Measurements from ENCODE around the gene MIEF2. TPM values are rescaled to one million over a fixed set of nuclear protein-coding genes. Genes with fewer than 3 reads are reported as not detected.

The MIEF2 gene
- total RNA-seq, 1 donor from 2014 or later = 9.5 TPM

DNA sequence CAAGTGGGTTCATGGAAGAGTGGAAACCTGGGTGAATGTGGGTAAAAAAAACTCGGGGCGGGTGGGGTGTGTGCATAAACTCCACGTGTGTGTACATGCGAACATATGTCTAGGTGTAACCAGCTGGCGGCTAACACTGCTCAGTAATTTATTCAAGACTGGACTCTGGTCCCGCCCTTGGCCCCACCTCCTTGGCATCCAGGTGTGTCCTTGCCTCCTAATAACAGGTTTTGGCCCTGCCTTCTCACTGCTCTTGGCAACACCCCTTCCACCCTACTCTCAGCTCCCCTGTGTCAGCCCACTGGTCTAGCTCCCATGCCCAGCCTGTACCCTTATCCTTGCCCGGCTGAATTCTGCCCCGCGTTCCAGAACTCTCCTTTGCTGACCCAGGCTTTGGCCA, 10.2 kb upstream of the MIEF2 start:
- Histone ChIP-seq H3K36me3 (peaks cover 99% of the 10 kb centered on the region), H3K9me3 (no peaks in the 10 kb centered on the region), H3K4me1 (peaks cover 18% of the 10 kb centered on the region), H3K4me3 (no peak overlapping the region), H3K27me3 (ENCODE audit: low read depth) (no peaks in the 10 kb centered on the region), H3K27ac (no peak overlapping the region)
- ATAC-seq (no peak), DNase-seq (no peak)
- intact Hi-C loops (cut with DNase I) = no loop called here
- TF ChIP-seq, protein P1, sequence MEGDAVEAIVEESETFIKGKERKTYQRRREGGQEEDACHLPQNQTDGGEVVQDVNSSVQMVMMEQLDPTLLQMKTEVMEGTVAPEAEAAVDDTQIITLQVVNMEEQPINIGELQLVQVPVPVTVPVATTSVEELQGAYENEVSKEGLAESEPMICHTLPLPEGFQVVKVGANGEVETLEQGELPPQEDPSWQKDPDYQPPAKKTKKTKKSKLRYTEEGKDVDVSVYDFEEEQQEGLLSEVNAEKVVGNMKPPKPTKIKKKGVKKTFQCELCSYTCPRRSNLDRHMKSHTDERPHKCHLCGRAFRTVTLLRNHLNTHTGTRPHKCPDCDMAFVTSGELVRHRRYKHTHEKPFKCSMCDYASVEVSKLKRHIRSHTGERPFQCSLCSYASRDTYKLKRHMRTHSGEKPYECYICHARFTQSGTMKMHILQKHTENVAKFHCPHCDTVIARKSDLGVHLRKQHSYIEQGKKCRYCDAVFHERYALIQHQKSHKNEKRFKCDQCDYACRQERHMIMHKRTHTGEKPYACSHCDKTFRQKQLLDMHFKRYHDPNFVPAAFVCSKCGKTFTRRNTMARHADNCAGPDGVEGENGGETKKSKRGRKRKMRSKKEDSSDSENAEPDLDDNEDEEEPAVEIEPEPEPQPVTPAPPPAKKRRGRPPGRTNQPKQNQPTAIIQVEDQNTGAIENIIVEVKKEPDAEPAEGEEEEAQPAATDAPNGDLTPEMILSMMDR (IDR thresholded peaks at IDR 0.05) = no peak

- Histone ChIP-seq H3K9me3 (no peaks in the 10 kb centered on the region), H3K4me1 (peaks cover 18% of the 10 kb centered on the region), H3K36me3 (peaks cover 99% of the 10 kb centered on the region), H3K27ac (no peak overlapping the region), H3K27me3 (ENCODE audit: low read depth) (no peaks in the 10 kb centered on the region), H3K4me3 (no peak overlapping the region)
- TF ChIP-seq, protein P1 (IDR thresholded peaks at IDR 0.05) = no peak
- DNase-seq (no peak), ATAC-seq (no peak)
- intact Hi-C loops (cut with DNase I) = no loop called here
Observed at GRCh38 chr17:18250708-18251107, 9.8 kb upstream of the MIEF2 start.

GRCh38 chr17:18251204-18251603, 9.3 kb upstream of the MIEF2 start:
- intact Hi-C loops (cut with DNase I) = no loop called here
- Histone ChIP-seq H3K4me1 (peaks cover 21% of the 10 kb centered on the region), H3K27ac (no peak overlapping the region), H3K4me3 (no peak overlapping the region), H3K9me3 (no peaks in the 10 kb centered on the region), H3K27me3 (ENCODE audit: low read depth) (no peaks in the 10 kb centered on the region), H3K36me3 (peaks cover 99% of the 10 kb centered on the region)
- DNase-seq (no peak), ATAC-seq (no peak)
- TF ChIP-seq, protein P1 (IDR thresholded peaks at IDR 0.05) = no peak

GRCh38 chr17:18252160-18252559, 8.3 kb upstream of the MIEF2 start:
- intact Hi-C loops (cut with DNase I) = no loop called here
- H3K4me1 ChIP-seq = peaks cover 30% of the 10 kb centered on the region
- H3K9me3 ChIP-seq = no peaks in the 10 kb centered on the region
- DNase-seq = no peak
- no peak overlapping the region for H3K4me3 ChIP-seq
- H3K27me3 ChIP-seq (ENCODE audit: low read depth) = no peaks in the 10 kb centered on the region
- no peak overlapping the region for H3K27ac ChIP-seq
- TF ChIP-seq, protein P1 (IDR thresholded peaks at IDR 0.05) = no peak
- ATAC-seq = no peak
- peaks cover 94% of the 10 kb centered on the region for H3K36me3 ChIP-seq

DNA sequence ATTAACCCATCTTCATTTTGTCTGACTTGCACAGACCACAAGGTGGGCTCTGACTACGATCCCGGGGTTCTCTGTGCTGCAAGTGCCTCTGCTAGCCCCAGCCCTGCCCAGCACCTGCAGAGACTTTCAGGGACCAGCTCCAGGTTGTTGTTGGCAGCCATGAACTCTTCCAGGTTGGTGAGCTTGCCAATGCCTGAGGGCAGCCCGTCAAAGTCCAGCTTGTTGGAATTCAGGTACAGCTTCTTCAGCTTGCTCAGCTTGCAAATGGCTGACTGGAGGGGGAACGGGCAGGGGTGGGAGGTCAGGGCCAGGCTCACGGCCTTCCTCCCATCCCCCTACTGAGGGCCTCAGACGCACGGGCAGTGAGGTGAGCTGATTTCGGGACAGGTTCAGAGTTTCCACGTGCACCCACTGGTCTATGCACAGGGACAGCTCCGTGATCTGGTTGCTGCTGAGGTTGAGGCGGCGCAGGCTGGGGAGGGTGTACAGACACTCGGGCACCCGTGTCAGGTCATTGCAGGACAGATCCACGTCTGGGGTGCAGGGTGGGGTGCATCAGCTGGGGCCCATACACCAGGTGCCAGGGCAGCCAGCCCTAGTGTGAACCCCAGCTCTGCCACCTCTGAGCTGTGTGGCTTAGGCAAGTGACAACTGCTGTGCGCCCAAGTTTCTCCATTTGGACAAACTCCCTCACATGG, 7.1 kb upstream of the MIEF2 start:
- Histone ChIP-seq H3K27me3 (ENCODE audit: low read depth) (no peaks in the 10 kb centered on the region), H3K9me3 (no peaks in the 10 kb centered on the region), H3K4me3 (no peak overlapping the region), H3K36me3 (peaks cover 83% of the 10 kb centered on the region), H3K4me1 (peaks cover 27% of the 10 kb centered on the region), H3K27ac (no peak overlapping the region)
- ATAC-seq = no peak
- intact Hi-C loops (cut with DNase I) = no loop called here
- DNase-seq = no peak
- TF ChIP-seq, protein P1 (IDR thresholded peaks at IDR 0.05) = no peak

All from lower lobe of right lung (tissue), 2 donors.